HepG2 (cell line): ENCODE data around the gene TIPIN. TPM values are rescaled to one million over a fixed set of nuclear protein-coding genes. Genes with fewer than 3 reads are reported as not detected.

Experiments
- ATAC-seq: fragments of 200-7000 bp; cut with Tn5 transposase; 3 replicates; pipeline ENCODE4 v1.9.1; 2020; ENCODE audit warnings: mild to moderate bottlenecking, moderate library complexity
- BruUV-seq: library from RNA; stranded (reverse); fragments of 400-500 nt; replicated peaks from 2 replicates; lab custom pipeline; 2021; lab: Mats Ljungman, UMichigan
- CTCF ChIA-PET: fragments of 300-600 bp; formaldehyde crosslinking; extraction: SDS; loops from one replicate; lab custom pipeline; 2021; ENCODE audit warnings: low total read pairs, inconsistent platforms, low intra/inter-chr PET ratio; lab: Yijun Ruan, JAX
- POLR2A ChIA-PET: fragments of 350-600 bp; sonication (Branson Sonifier 250); formaldehyde crosslinking; loops from one replicate; lab custom pipeline; 2020; ENCODE audit warnings: antibody characterized with exemption, inconsistent platforms; lab: Yijun Ruan, JAX
- DNase-seq: peaks from one replicate; pipeline ENCODE4 v3.0.0-alpha.2; 2015; ENCODE audit warnings: low spot score
- FAIRE-seq: peaks from 3 replicates; lab custom pipeline; 2011; peaks lifted over from hg19 to GRCh38; lab: Jason Lieb, UNC
- H2AFZ ChIP-seq: one replicate; pipeline ENCODE4 v1.6.1; 2011; ENCODE audit warnings: low read length, inconsistent platforms
- H3K27ac ChIP-seq: fragments of 300-600 bp; 3 replicates; pipeline ENCODE4 v1.8.0; 2011; ENCODE audit warnings: mixed run types, mild to moderate bottlenecking, mixed read lengths, low read length, inconsistent platforms; ENCODE audit not compliant: insufficient read depth; ENCODE audit errors: extremely low read length
- H3K27me3 ChIP-seq, 2 experiments: fragments of 200-600 bp in 1 of 2; 2 replicates in 1 of 2; 3 replicates in 1 of 2; pipeline versions ENCODE4 v1.6.0 to v1.8.0; 2011; ENCODE audit warnings: low read length in 2 of 2, mild to moderate bottlenecking in 2 of 2, moderate library complexity in 2 of 2, inconsistent platforms in 1 of 2; ENCODE audit not compliant: insufficient read depth in 2 of 2, control insufficient read depth in 1 of 2
- H3K36me3 ChIP-seq, 2 experiments: fragments of 200-600 bp in 1 of 2; replicated peaks in 1 of 2; 2 replicates in 1 of 2; 3 replicates in 1 of 2; pipeline versions ENCODE4 v1.5.1 to v1.8.0; 2011; ENCODE audit warnings: low read length in 2 of 2, inconsistent platforms in 1 of 2; ENCODE audit not compliant: insufficient read depth in 2 of 2, control insufficient read depth in 1 of 2
- H3K4me1 ChIP-seq: 2 replicates; pipeline ENCODE4 v1.5.1; 2012; ENCODE audit warnings: low read length, inconsistent platforms; ENCODE audit not compliant: insufficient read depth
- H3K4me2 ChIP-seq: 2 replicates; pipeline ENCODE4 v1.6.0; 2011; ENCODE audit warnings: low read depth, low read length, inconsistent platforms
- H3K4me3 ChIP-seq, 3 experiments: fragments of 200-600 bp in 1 of 3; sonication (generic), shearing (Covaris generic) in 1 of 3; replicated peaks in 1 of 3; 2 replicates each; pipeline ENCODE4 v1.5.1; 2011 to 2016; ENCODE audit warnings: low read length in 3 of 3, inconsistent platforms in 2 of 3, low read depth in 2 of 3, mild to moderate bottlenecking in 2 of 3, control low read depth in 1 of 3, mixed read lengths in 1 of 3; ENCODE audit not compliant: insufficient read depth in 1 of 3
- H3K79me2 ChIP-seq: one replicate; pipeline ENCODE4 v1.6.1; 2011; ENCODE audit warnings: low read length, inconsistent platforms; ENCODE audit not compliant: insufficient read depth
- H3K9ac ChIP-seq: 2 replicates; pipeline ENCODE4 v1.6.0; 2011; ENCODE audit warnings: mild to moderate bottlenecking, low read depth, low read length, inconsistent platforms; ENCODE audit not compliant: insufficient read depth
- H3K9me3 ChIP-seq: 2 replicates; pipeline ENCODE4 v1.5.1; 2012; ENCODE audit warnings: mild to moderate bottlenecking, low read length
- H4K20me1 ChIP-seq: 2 replicates; pipeline ENCODE4 v1.6.0; 2011; ENCODE audit warnings: inconsistent platforms, mild to moderate bottlenecking, low read length, moderate library complexity; ENCODE audit not compliant: insufficient read depth
- BCL6 ChIP-seq: IDR thresholded peaks from 2 replicates; pipeline ENCODE4 v1.6.1; 2016; ENCODE audit warnings: missing genetic modification reagents, missing compliant biosample characterization
- BORCS8-MEF2B ChIP-seq: sonication (generic); formaldehyde crosslinking; IDR thresholded peaks from 2 replicates; pipeline ENCODE4 v1.8.0; 2022; ENCODE audit warnings: mild to moderate bottlenecking, missing genetic modification reagents
- GATA4 ChIP-seq: sonication (generic); IDR thresholded peaks from 2 replicates; pipeline ENCODE4 v1.6.1; 2016; ENCODE audit warnings: antibody characterized with exemption, low read depth, borderline replicate concordance
- HHEX ChIP-seq: IDR thresholded peaks from 2 replicates; pipeline ENCODE4 v1.6.1; 2016; ENCODE audit warnings: control low read depth
- HMG20A ChIP-seq: IDR thresholded peaks from 2 replicates; pipeline ENCODE4 v1.6.1; 2016; ENCODE audit warnings: borderline replicate concordance
- ISX ChIP-seq: sonication (generic); formaldehyde crosslinking; conservative IDR thresholded peaks from 2 replicates; pipeline ENCODE4 v1.5.0; 2020; ENCODE audit warnings: missing genetic modification reagents
- NCOA2 ChIP-seq: sonication (generic); formaldehyde crosslinking; IDR thresholded peaks from 2 replicates; pipeline ENCODE4 v1.8.0; 2022; ENCODE audit warnings: inconsistent platforms
- NFKBIZ ChIP-seq: IDR thresholded peaks from 2 replicates; pipeline ENCODE4 v1.6.1; 2018; ENCODE audit warnings: missing genetic modification reagents, missing compliant biosample characterization
- NKX3-1 ChIP-seq: sonication (generic); formaldehyde crosslinking; IDR thresholded peaks from 2 replicates; pipeline ENCODE4 v1.5.0; 2020; ENCODE audit warnings: missing genetic modification reagents
- NR1H2 ChIP-seq: sonication (generic); formaldehyde crosslinking; IDR thresholded peaks from 2 replicates; pipeline ENCODE4 v1.8.1; 2022; ENCODE audit warnings: low read depth, missing genetic modification reagents, borderline replicate concordance
- RARA ChIP-seq: IDR thresholded peaks from 2 replicates; pipeline ENCODE4 v1.6.1; 2016; ENCODE audit warnings: missing genetic modification reagents, missing compliant biosample characterization
- TFDP2 ChIP-seq: sonication (generic); formaldehyde crosslinking; IDR thresholded peaks from 2 replicates; pipeline ENCODE4 v1.4.0; 2020; ENCODE audit warnings: missing genetic modification reagents
- TOE1 ChIP-seq: sonication (generic); formaldehyde crosslinking; IDR thresholded peaks from 2 replicates; pipeline ENCODE4 v1.4.0; 2020; ENCODE audit warnings: mild to moderate bottlenecking, missing genetic modification reagents
- XBP1 ChIP-seq: sonication (generic); formaldehyde crosslinking; IDR thresholded peaks from 2 replicates; pipeline ENCODE4 v1.5.0; 2020; ENCODE audit warnings: missing genetic modification reagents
- ZBTB8A ChIP-seq: sonication (generic); formaldehyde crosslinking; IDR thresholded peaks from 2 replicates; pipeline ENCODE4 v1.4.0; 2020; ENCODE audit warnings: mild to moderate bottlenecking, low read depth, missing genetic modification reagents, borderline replicate concordance
- ZC3H13 ChIP-seq: sonication (generic); formaldehyde crosslinking; IDR thresholded peaks from 2 replicates; pipeline ENCODE4 v1.8.1; 2023; ENCODE audit warnings: mild to moderate bottlenecking, missing genetic modification reagents, moderate library complexity
- ZNF737 ChIP-seq: sonication (generic); formaldehyde crosslinking; IDR thresholded peaks from 2 replicates; pipeline ENCODE4 v1.5.0; 2020; ENCODE audit warnings: missing genetic modification reagents, mild to moderate bottlenecking, borderline replicate concordance
- WGBS: methylation state at CpG from one replicate; pipeline ENCODE4 v1.1.6; 2017; ENCODE audit warnings: low lambda C conversion rate; 5-methylcytosine and 5-hydroxymethylcytosine counted together
- in situ Hi-C: cut with HindIII; loops from 2 replicates; pipeline ENCODE4 v1.10.0; 2017; ENCODE audit warnings: low pct_unique_long_range_greater_than_20kb; ENCODE audit not compliant: extremely low pct_ligation_motif_present
- intact Hi-C: fragments of 100-400 bp; cut with micrococcal nuclease; formaldehyde crosslinking; loops from one replicate; pipeline ENCODE4 v1.10.0; 2022; ENCODE audit not compliant: unreplicated experiment
- polyA plus RNA-seq, 8 experiments: library from polyadenylated mRNA; depleted of rRNA in 3 of 8; stranded (reverse) in 7 of 8; unstranded in 1 of 8; fragments of >200 nt; fragmentation: Illumina TruSeq in 4 of 8; extraction: Trizol in 4 of 8; gene quantifications; 2 replicates each; pipeline versions ENCODE4 v1.2.1 to v1.2.3, GENCODE V29; 2011 to 2016; ENCODE audit warnings: low read depth in 4 of 8, missing spikeins in 1 of 8, mixed read lengths in 1 of 8; ENCODE audit not compliant: insufficient read depth in 1 of 8
- total RNA-seq, 5 experiments: library from RNA; depleted of rRNA; stranded (reverse); fragments of >200 nt; fragmentation: Illumina TruSeq; extraction: Trizol; gene quantifications; 2 replicates each; pipeline ENCODE4 v1.2.3, GENCODE V29; 2016; ENCODE audit warnings: low read depth in 1 of 5
- TF ChIP-seq, protein P1 (sequence below), 2 experiments: sonication (generic) in 1 of 2; formaldehyde crosslinking in 1 of 2; IDR thresholded peaks; 2 replicates each; pipeline versions ENCODE4 v1.4.0 to v1.6.1; 2018 to 2020; ENCODE audit warnings: missing genetic modification reagents in 2 of 2, borderline replicate concordance in 1 of 2, low read depth in 1 of 2, mild to moderate bottlenecking in 1 of 2, missing biosample characterization in 1 of 2

Gene TIPIN
- total and polyA plus RNA-seq, 2 of the 13 experiments (the other 11 are each of a cell fraction or from before 2014, with no cell fraction given) = 2.7 to 28.6 TPM

DNA sequence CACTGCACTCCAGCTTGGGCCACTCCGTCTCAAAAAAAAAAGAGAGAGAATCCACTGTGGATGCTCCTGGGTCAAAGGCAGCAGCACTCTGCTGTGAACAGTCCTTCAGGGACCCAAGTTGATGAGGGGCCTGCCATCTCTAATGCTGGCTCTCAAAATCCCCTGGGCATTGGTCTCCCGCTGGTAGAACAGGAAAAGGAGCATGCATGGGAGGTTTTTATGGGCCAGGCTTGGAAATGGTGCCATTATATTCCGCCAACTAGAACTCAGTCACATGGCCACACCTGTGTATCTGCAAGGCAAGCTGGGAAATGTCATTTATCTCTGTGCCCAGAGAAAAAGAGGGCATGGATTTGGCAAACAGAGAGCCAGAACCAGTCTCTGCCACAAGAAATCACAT lies 66.5 kb downstream of the TIPIN start:
- Histone ChIP-seq H3K79me2 (peaks cover 11% of the 10 kb centered on the region), H3K9ac (no peak overlapping the region), H4K20me1 (no peaks in the 10 kb centered on the region), H2AFZ (no peak overlapping the region), H3K27ac (no peak overlapping the region), H3K36me3 (no peaks in the 10 kb centered on the region), H3K4me1 (peaks cover 32% of the 10 kb centered on the region), H3K9me3 (no peaks in the 10 kb centered on the region), H3K27me3 (no peaks in the 10 kb centered on the region; a peak in 1 of 5 replicates), H3K4me3 (no peak overlapping the region), H3K4me2 (no peak overlapping the region)
- CTCF ChIA-PET = no interaction called here
- no peak for TF ChIP-seq NFKBIZ
- TF ChIP-seq ISX (CRISPR knock-in tag) = no peak
- TF ChIP-seq TOE1 (CRISPR knock-in tag) = no peak
- no peak for TF ChIP-seq GATA4
- no peak for TF ChIP-seq HMG20A (CRISPR knock-in tag)
- TF ChIP-seq ZBTB8A (CRISPR knock-in tag) = no peak
- no peak for TF ChIP-seq BCL6 (CRISPR knock-in tag)
- no peak for TF ChIP-seq XBP1
- no peak for TF ChIP-seq RARA (CRISPR knock-in tag)
- TF ChIP-seq NCOA2 (CRISPR knock-in tag) = no peak
- TF ChIP-seq HHEX (CRISPR knock-in tag) = no peak
- no peak for TF ChIP-seq ZC3H13 (CRISPR knock-in tag)
- TF ChIP-seq BORCS8-MEF2B (CRISPR knock-in tag) = no peak
- TF ChIP-seq, protein P1, sequence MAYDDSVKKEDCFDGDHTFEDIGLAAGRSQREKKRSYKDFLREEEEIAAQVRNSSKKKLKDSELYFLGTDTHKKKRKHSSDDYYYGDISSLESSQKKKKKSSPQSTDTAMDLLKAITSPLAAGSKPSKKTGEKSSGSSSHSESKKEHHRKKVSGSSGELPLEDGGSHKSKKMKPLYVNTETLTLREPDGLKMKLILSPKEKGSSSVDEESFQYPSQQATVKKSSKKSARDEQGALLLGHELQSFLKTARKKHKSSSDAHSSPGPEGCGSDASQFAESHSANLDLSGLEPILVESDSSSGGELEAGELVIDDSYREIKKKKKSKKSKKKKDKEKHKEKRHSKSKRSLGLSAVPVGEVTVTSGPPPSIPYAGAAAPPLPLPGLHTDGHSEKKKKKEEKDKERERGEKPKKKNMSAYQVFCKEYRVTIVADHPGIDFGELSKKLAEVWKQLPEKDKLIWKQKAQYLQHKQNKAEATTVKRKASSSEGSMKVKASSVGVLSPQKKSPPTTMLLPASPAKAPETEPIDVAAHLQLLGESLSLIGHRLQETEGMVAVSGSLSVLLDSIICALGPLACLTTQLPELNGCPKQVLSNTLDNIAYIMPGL (CRISPR knock-in tag; IDR thresholded peaks at IDR 0.05; ENCODE audit: borderline replicate concordance in 1 of 2, low read depth in 1 of 2) = no peak
- TF ChIP-seq NR1H2 (CRISPR knock-in tag) = no peak
- TF ChIP-seq NKX3-1 (CRISPR knock-in tag) = no peak
- no peak for TF ChIP-seq ZNF737 (CRISPR knock-in tag)
- TF ChIP-seq TFDP2 (CRISPR knock-in tag) = no peak
- intact Hi-C loops (loop anchor here (10.0 kb wide), 1 partner anchor 95 kb away; the partner anchor contains the start of gene MAP2K1), in situ Hi-C loops (no loop called here)
- WGBS = 100% methylated on average over 3 of the region's 3 CpGs
- POLR2A ChIA-PET = no interaction called here
- no TSS peak for BruUV-seq
- DNase-seq (no peak), ATAC-seq (no peak), FAIRE-seq (no peak)
